AG04450 (cell line): ENCODE results near the gene TMEM87B. TPM values are rescaled to one million over a fixed set of nuclear protein-coding genes. Genes with fewer than 3 reads are reported as not detected.

Source experiments
- CTCF ChIA-PET: fragments of 300-600, 350-600 bp; formaldehyde crosslinking; extraction: SDS; loops from one replicate; lab custom pipeline; 2022; ENCODE audit warnings: antibody characterized with exemption, inconsistent platforms; lab: Charles Lee
- POLR2A ChIA-PET: fragments of 350-600 bp; formaldehyde crosslinking; extraction: SDS; loops from one replicate; lab custom pipeline; 2021; ENCODE audit warnings: antibody characterized with exemption, inconsistent platforms; lab: Yijun Ruan, JAX
- DNase-seq: peaks from one replicate; pipeline ENCODE4 v3.0.0-alpha.2; 2011; ENCODE audit warnings: low read depth, low spot score
- H3K27ac ChIP-seq: one replicate; pipeline ENCODE4 v1.5.1; 2012; ENCODE audit warnings: low read depth, low read length, control low read depth
- H3K27me3 ChIP-seq: one replicate; pipeline ENCODE4 v1.6.0; 2012; ENCODE audit warnings: low read length; ENCODE audit not compliant: control insufficient read depth, insufficient read depth
- H3K4me3 ChIP-seq: 2 replicates; pipeline ENCODE4 v1.5.1; 2011; ENCODE audit warnings: mild to moderate bottlenecking, low read depth, low read length, control low read depth
- H3K9me3 ChIP-seq: 2 replicates; pipeline ENCODE4 v1.5.1; 2012; ENCODE audit warnings: low read length; ENCODE audit not compliant: control insufficient read depth, insufficient read depth
- CTCF ChIP-seq: IDR thresholded peaks from 2 replicates; pipeline ENCODE4 v1.5.1; 2011; ENCODE audit warnings: low read depth, low read length, control low read depth, inconsistent platforms
- polyA plus RNA-seq: library from polyadenylated mRNA; depleted of rRNA; stranded (reverse); fragments of >200 nt; gene quantifications from 2 replicates; pipeline ENCODE4 v1.2.3, GENCODE V29; 2011

Gene TMEM87B
- polyA plus RNA-seq, 1 experiment, result 24.5 TPM

- no peak for TF ChIP-seq CTCF
- Histone ChIP-seq H3K27ac (no peak overlapping the region), H3K4me3 (no peak overlapping the region), H3K9me3 (no peaks in the 10 kb centered on the region), H3K27me3 (peaks cover 17% of the 10 kb centered on the region)
- CTCF ChIA-PET, result no interaction called here
- no peak for DNase-seq
- POLR2A ChIA-PET, result no interaction called here
Measured at GRCh38 chr2:112024896-112025491, 30.1 kb upstream of the TMEM87B start.

DNA sequence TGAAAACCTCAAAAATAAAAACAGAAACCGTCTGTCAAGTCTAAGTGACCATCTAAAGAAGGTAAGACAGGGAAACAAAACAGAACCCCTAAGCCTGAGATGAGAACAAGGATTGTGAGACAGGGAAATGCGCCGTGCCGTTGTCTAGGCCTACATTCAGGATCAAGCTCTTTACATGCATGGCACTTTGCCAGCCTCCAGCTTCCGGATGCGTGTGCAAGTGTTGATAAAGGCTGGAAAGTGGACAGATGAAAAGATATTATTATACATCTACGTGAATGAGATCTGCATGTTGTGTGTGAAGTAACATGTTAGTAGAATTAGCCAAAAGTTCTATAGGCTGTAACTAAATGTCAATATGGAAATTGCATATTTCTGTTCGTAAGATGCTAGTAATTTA, 28.6 kb upstream of the TMEM87B start:
- no peak overlapping the region for H3K4me3 ChIP-seq
- DNase-seq, result no peak
- no peaks in the 10 kb centered on the region for H3K9me3 ChIP-seq
- CTCF ChIA-PET, result no interaction called here
- TF ChIP-seq CTCF, result no peak
- H3K27me3 ChIP-seq, result peaks cover 13% of the 10 kb centered on the region
- POLR2A ChIA-PET, result no interaction called here
- H3K27ac ChIP-seq, result no peak overlapping the region

DNA sequence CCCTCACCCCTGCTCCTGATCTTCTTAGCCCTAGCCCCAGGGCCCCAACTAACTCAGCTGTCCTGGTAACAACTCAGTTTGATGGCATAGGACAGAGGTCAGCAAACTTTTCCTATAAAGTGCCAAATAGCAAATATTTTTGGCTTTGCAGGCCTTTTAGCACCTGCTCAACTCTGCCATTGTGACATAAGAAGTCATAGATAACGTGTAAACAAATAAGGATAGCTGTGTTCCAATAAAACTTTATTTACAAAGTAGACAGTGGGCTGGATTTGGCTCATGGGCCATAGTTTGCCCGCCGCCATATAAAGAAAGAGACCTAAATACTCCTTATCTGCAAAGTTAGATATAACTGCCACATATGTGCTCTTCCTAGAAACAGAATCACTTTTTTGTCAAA, 27.3 kb upstream of the TMEM87B start:
- TF ChIP-seq CTCF, result no peak
- ChIA-PET POLR2A (no interaction called here), CTCF (no interaction called here)

DNA sequence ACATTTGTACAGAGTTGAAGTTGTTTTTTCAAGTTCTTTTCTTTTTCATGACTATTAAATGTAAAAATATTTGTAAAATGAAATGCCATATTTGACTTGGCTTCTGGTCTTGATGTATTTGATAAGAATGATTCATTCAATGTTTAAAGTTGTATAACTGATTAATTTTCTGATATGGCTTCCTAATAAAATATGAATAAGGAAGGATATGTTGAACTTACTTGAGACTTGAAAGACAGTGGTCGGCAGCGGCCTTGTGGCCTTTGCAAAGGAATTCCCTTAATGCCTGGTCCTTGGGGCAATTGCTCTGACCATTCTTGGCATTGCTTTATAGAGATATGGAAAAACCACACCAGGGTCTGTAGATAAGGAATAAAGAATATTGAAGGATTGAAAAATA, 25.9 kb upstream of the TMEM87B start:
- CTCF ChIA-PET, result no interaction called here
- no peak for TF ChIP-seq CTCF
- H3K4me3 ChIP-seq, result no peak overlapping the region
- peaks cover 14% of the 10 kb centered on the region for H3K27me3 ChIP-seq
- POLR2A ChIA-PET, result no interaction called here
- no peak overlapping the region for H3K27ac ChIP-seq
- DNase-seq, result no peak
- no peaks in the 10 kb centered on the region for H3K9me3 ChIP-seq

More for the DNA sequence above, 27.3 kb upstream of the TMEM87B start:
- H3K27ac ChIP-seq, result no peak overlapping the region
- no peaks in the 10 kb centered on the region for H3K9me3 ChIP-seq
- H3K27me3 ChIP-seq, result peaks cover 14% of the 10 kb centered on the region
- no peak for DNase-seq
- no peak overlapping the region for H3K4me3 ChIP-seq

- TF ChIP-seq CTCF, result no peak
- CTCF ChIA-PET, result no interaction called here
- no peak overlapping the region for H3K27ac ChIP-seq
- POLR2A ChIA-PET, result no interaction called here
- DNase-seq, result no peak
- no peaks in the 10 kb centered on the region for H3K9me3 ChIP-seq
- peaks cover 14% of the 10 kb centered on the region for H3K27me3 ChIP-seq
- no peak overlapping the region for H3K4me3 ChIP-seq
Measured at GRCh38 chr2:112031473-112032223, 23.4 kb upstream of the TMEM87B start.
